Inferior parietal cortex (tissue), 1 donor: ENCODE data around the gene MARCHF4.
A peak's percentile ranks its signal among the peaks of the same experiment; 100 is the strongest.
"Not testable (repeated sequence)": the region's sequence is repeated elsewhere in the genome, so short reads cannot be mapped to it uniquely, and the experiment has no call there.

Experiments
- DNase-seq: peaks from one replicate; pipeline ENCODE4 v3.0.0-alpha.2; 2016; ENCODE audit errors: extremely low spot score

The MARCHF4 gene

GRCh38 chr2:216392018-216392562 lies 19.8 kb upstream of the MARCHF4 start:
- no peak for DNase-seq

DNA sequence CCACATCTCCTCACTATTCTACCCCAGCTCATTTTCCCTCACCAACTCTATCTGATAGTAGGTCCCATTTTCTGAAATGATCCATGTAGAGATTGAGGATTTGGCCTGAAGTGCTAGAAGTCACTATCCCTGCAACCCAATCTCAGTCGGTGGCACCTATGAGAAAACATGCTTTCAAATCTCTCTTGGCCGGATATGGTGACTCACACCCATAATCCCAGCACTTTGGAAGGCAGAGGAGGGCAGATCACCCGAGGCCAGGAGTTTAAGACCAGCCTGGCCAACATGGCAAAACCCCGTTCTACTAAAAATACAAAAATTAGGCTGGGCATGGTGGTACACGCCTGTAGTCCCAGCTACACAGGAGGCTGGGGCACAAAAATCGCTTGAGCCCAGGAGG lies 19.1 kb upstream of the MARCHF4 start:
- DNase-seq, result no peak

- no peak for DNase-seq
These were observed 17.3 kb upstream of the MARCHF4 start for GRCh38 chr2:216389570-216389969.

DNA sequence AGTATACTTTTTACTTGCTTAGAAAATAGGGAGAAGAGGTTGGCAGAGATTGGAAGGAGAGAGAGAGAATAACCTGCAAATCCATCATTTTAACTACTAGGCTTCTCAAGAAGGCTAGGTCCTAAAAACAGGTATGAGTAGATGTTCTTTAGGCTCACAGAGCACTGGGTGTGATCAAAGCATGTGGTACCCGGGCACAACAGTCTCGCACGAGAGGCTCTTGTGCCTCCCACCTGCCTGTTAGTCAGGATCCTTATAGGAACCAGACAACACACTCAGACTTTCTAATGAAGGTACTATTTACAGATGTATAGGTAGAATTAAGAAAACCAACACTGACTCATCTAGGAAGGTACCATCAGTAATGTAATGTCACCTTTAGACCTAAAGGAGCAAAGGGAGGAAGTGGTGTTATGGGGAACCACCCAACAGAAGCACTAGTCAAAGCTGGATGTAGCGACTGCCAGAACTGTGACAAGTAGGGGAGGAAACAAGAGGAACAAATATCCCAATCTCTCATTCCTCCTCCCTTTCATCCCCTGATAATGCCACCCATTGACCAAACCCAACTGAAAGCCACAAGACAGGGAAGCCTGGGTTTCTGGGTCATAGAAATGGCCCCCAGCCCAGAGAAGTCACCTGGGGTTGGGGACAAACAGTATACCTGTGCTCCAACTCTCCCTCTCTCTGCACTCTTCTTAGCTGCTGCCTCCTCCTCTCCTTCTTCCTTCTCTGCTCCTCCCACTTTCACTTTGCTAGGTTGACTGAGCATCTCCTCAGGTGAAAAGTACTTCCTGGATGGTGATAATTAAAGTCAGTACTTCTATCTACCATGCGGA lies 16.0 kb upstream of the MARCHF4 start:
- DNase-seq, result no peak

DNA sequence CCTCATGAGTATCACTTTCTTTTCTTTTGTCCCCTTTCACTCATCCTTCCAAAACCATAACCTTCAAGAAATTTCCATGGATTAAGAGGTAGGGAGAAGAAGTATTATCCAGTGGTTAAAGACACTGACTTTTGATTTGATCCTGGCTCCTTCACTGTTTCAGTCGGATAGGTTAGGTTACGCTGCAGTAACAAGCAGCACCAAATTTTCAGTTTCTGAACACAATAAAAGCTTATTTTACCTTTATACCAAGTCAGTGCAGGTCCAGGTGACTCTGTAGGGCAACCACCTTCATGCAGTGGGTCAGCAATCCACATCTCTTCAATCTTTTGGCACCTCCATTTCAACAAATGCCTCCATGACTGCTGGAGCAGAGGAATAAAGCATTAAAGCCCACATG lies 15.0 kb upstream of the MARCHF4 start:
- DNase-seq, result no peak

GRCh38 chr2:216385478-216385877 lies 13.2 kb upstream of the MARCHF4 start:
- DNase-seq, result no peak

DNA sequence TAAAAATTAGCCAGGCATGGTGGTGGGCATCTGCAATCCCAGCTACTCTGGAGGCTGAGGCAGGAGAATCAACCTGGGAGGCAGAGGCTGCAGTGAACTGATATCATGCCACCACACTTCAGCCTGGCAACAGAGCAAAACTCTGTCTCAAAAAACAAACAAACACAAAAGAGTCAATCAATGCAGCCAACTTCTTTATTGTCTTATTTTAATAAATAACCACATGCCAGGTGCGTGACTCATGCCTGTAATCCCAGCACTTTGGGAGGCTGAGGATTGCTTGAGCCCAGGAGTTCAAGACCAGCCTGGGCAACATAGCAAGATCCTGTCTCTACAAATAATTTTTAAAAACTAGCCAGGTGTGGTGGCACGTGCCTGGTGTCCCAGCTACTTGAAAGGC lies 12.1 kb upstream of the MARCHF4 start:
- not testable (repeated sequence) for DNase-seq

DNA sequence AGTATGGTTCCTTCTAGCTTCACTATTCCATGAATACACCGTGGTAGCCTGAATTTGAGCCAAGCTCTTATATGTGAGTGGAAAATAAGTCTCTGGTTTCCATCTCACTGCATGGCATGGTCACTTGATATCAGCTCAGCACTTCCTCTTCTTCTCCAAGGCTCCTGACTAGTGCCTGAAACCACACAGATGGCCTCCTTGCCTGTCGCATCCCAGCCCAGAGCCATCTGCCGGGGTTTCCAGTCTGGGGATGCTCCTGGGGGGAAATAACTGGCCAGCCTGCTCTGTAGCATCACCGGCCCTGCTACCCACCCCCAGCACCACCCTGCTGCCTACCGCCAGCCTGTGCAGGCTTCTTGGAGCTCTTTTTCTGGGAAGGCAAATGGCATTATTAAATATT lies 7.7 kb upstream of the MARCHF4 start:
- no peak for DNase-seq

DNA sequence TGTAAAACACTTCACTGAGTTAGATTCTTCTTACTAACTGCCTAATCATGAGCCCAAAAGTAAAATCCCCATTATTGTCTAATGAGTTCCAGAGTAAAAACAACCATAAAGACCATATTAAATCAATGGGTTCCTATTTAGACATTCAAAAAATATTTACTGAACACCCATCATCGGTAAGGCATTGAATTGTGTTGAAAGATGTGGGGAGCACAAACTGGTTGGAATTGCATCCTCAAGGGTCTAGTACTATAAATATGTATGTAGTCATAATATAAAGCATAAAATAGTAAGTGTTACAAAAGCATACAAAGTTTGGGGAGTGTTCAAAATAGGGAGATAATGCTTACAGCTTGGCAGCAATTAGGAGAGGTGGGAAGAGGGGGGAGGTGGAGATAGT lies 3.0 kb upstream of the MARCHF4 start:
- DNase-seq, result no peak

- DNase-seq, result no peak
These were observed 1.6 kb upstream of the MARCHF4 start for GRCh38 chr2:216373896-216374295.

DNA sequence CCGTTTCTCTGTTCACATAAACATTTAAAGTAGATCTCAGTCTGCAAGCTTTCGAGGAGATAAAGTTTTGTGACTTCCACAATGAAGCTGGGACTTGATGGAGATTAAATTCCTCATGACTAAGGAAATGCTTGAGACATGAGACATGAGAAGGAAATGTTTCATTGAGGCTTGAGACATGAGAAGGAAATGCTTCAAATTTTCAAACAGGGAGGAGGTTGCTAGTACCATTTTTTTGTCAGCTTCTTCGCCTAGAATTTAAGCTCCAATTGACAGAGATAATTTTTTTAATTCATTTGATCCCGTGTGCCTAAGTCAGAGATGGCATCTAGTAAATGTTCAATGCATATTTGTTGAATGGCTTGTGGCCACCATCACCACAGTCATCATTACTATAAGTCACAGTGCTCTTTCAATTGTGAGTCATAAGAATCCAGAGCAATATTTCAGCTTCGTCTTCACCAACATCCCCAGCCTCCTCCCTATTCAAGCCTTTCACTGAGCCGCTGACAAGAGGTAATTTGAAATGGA lies 543 bp upstream of the MARCHF4 start:
- peak; percentile 27 for DNase-seq

DNA sequence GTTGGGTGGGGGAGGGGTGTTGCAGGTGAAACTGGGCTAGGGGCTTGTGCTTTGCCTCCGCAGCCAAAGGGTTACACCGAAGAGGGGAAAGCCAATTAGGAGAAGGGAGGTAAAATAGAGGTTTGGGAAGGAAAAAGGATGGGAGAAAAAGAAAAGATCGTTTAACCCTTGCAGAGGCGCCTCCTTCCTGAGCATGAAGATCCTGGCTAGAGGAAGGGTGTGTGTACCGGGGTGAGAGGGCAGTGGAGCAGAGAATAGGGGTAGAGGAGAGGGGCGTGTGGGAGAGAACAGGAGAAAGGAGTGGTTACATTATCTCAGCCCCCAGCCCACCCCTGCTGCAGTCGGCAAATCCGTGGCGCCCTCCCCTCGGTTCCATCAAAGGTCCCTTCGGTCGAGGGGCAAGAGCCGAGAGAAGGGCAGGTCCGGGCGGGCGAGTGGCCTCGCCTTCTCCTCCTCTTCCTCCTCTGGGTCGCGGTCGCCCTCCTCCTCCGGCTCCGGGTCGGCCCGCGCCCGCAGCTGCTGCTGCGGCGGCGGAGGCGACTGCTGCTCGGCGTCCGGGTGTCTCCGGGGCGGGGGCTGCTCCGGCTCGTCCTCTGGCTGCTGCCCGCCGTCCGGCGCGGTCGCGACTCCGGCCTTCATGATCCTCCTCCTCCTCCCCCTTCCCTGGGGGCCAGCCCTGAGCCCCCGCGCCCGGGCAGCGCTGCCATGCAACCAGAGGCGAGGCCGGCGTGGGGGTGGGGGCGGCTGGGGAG lies 1.1 kb downstream of the MARCHF4 start:
- no peak for DNase-seq

DNA sequence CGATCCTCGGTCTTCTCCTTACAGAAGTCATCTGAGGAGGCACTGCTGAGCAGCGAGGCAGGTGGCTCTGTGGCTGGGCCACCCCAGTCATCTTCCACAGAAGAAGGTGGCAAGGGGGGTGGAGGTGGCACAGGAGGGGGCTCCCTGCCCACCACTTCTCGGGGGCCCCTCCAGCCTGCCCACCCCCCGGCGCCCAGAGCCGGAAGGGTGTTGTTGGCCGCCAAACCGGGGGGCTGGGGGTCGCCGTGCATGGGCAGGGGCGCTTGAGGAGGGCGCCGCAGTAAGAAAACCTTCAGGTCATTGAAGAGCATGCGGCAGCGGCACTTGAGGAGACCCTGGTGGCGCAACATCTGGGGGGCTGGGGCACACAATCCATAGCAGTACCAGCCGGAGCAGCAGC lies 2.5 kb downstream of the MARCHF4 start:
- no peak for DNase-seq

- no peak for DNase-seq
These were observed 5.4 kb downstream of the MARCHF4 start for GRCh38 chr2:216366777-216367471.

- DNase-seq, result no peak
These were observed 6.8 kb downstream of the MARCHF4 start for GRCh38 chr2:216365518-216365917.

- no peak for DNase-seq
These were observed 9.1 kb downstream of the MARCHF4 start for GRCh38 chr2:216363221-216363620.

DNA sequence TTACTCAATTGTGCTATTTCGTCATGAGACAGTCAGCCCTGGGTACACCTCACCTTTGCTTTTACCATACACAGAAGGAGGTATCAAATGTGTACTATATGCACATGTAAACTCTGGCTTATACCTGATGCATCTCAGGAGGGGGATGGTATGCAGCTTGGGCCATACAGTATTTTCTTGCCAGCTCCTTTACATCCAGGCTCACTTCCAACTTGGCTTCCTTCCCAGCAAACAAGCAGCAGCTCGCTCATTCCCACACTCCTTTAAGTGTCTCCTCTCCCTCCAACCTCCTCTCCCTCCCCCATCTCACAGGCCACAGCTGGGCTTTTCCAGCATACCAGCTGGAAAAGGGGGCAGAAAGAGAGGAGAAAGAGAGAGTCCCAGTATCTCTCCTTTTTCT lies 9.6 kb downstream of the MARCHF4 start:
- DNase-seq, result no peak

- DNase-seq, result no peak
These were observed 16.6 kb downstream of the MARCHF4 start for GRCh38 chr2:216355711-216356110.

DNA sequence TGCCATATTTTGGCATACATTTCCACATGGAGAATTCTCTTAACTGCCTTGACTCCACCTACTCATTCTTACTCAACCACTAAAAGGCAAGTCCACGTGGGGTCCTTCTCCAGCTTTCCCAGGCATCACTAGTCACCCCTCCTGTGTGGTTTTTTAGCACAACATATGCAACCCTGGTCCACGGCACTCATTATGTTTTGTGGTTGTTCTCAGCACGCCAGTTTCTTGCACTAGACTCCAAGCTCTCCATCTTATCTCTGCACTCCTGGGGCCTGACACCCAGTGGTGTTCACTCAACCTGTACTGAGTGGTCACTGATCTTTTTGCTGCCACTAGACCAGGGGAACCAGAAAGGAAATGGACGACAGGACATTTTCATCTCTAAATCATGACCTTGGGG lies 18.0 kb downstream of the MARCHF4 start:
- no peak for DNase-seq

DNA sequence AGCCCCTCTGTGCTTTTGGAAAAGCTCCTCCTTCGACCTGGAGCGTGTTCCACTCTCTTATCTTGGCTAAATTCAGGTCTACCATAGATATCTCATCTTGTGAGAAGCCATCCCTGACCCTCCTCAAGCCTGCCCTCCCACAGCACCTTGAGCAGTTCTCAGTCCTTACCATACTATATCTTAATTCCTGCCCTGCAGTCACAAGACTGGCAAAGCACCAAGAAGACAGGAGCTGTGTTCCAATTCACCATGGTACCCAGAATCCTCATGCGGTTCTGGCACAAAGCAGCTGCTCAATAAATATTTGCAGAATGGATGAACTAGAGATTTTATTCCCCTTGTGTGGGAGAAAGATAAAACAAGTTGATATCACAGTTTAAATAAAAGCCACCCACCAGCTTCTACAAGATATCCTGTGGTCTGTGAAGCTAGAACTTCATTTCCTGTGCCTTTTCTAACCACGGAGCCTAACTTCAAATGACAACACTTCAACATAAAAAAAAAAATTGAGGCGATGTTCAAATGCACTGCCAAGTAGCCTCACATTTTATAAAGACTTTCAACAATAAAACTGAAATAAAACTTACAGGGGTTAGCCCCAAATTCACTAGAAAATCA lies 19.5 kb downstream of the MARCHF4 start:
- no peak for DNase-seq

DNA sequence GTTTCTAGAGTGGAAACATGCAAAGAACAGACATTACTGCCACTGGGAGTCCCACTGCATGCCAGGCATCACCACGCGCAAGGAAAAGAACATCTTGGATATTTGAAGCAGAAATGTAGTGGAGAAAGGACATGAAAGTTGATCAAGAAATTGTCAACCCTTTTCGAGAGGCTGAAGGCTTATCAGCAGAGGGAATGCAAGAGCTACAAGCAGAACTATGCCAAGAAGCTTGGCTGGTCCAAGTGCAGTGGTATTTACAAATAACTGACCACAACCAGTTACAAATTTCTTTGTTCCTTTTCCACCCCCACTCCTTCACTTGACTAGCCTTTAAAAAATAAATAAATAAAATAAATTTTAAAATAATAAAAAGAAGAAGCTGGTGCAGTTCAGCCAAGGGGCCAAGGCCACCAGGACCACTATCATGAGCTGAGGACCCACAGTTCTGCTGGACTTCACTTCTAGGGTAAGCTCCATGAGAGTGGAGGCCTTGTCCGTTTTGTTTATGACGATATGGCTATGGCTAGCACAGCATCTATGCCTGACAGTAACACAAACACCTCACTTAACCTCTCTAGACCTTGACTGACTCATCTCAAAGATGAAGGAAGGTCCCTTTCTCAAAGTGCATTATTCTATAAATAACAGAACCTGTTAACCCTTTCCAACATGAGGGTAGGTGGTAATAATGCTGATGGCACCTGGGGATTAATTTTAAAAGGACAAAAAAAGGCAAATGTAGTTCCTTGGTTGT lies 20.9 kb downstream of the MARCHF4 start:
- no peak for DNase-seq
